HepG2 (cell line): ENCODE measurements around the gene HAGH. TPM values are rescaled to one million over a fixed set of nuclear protein-coding genes. Genes with fewer than 3 reads are reported as not detected.

Source experiments
- ERF ChIP-seq: IDR thresholded peaks from 2 replicates; pipeline ENCODE4 v1.6.1; 2018; ENCODE audit warnings: missing biosample characterization, missing genetic modification reagents
- FOXM1 ChIP-seq: sonication (generic); formaldehyde crosslinking; IDR thresholded peaks from 2 replicates; pipeline ENCODE4 v1.5.0; 2020; ENCODE audit warnings: missing genetic modification reagents
- HNRNPL ChIP-seq: fragments of 200-400 bp; formaldehyde crosslinking; IDR thresholded peaks from 2 replicates; pipeline ENCODE4 v1.6.1; 2017; ENCODE audit warnings: mild to moderate bottlenecking, low read depth, low read length
- MBNL3 ChIP-seq: fragments of 250-450 bp; sonication (Bioruptor Pico); conservative IDR thresholded peaks from 2 replicates; pipeline ENCODE4 v1.8.0; 2022; ENCODE audit warnings: mild to moderate bottlenecking, inconsistent platforms
- PBX3 ChIP-seq: sonication (generic); formaldehyde crosslinking; IDR thresholded peaks from 2 replicates; pipeline ENCODE4 v1.8.1; 2023; ENCODE audit warnings: missing genetic modification reagents, inconsistent platforms, borderline replicate concordance
- POLR2G ChIP-seq: fragments of 200-400 bp; formaldehyde crosslinking; IDR thresholded peaks from 2 replicates; pipeline ENCODE4 v1.6.1; 2018; ENCODE audit warnings: mild to moderate bottlenecking, low read depth, low read length, moderate library complexity
- TEAD2 ChIP-seq: sonication (generic); formaldehyde crosslinking; IDR thresholded peaks from 2 replicates; pipeline ENCODE4 v1.9.0; 2021; ENCODE audit warnings: missing genetic modification reagents
- polyA plus RNA-seq, 8 experiments: library from polyadenylated mRNA; depleted of rRNA in 3 of 8; stranded (reverse) in 7 of 8; unstranded in 1 of 8; fragments of >200 nt; fragmentation: Illumina TruSeq in 4 of 8; extraction: Trizol in 4 of 8; gene quantifications; 2 replicates each; pipeline versions ENCODE4 v1.2.1 to v1.2.3, GENCODE V29; 2011 to 2016; ENCODE audit warnings: low read depth in 4 of 8, missing spikeins in 1 of 8, mixed read lengths in 1 of 8; ENCODE audit not compliant: insufficient read depth in 1 of 8
- total RNA-seq, 5 experiments: library from RNA; depleted of rRNA; stranded (reverse); fragments of >200 nt; fragmentation: Illumina TruSeq; extraction: Trizol; gene quantifications; 2 replicates each; pipeline ENCODE4 v1.2.3, GENCODE V29; 2016; ENCODE audit warnings: low read depth in 1 of 5
- TF ChIP-seq, protein P1 (sequence below), 2 experiments: fragments of 450-650 bp in 1 of 2; sonication (generic) in 1 of 2; formaldehyde crosslinking in 1 of 2; IDR thresholded peaks; 2 replicates each; pipeline versions ENCODE4 v1.6.1 to v1.8.0; 2016 to 2022; ENCODE audit warnings: antibody characterized with exemption in 1 of 2, mild to moderate bottlenecking in 1 of 2, missing genetic modification reagents in 1 of 2
- TF ChIP-seq, protein P2 (sequence below): sonication (generic); formaldehyde crosslinking; IDR thresholded peaks from 2 replicates; pipeline ENCODE4 v1.4.0; 2020; ENCODE audit warnings: missing genetic modification reagents
- TF ChIP-seq, protein P3 (sequence below): sonication (generic); formaldehyde crosslinking; IDR thresholded peaks from 2 replicates; pipeline ENCODE4 v1.8.0; 2022; ENCODE audit warnings: missing genetic modification reagents, mild to moderate bottlenecking, inconsistent platforms, borderline replicate concordance

Gene HAGH
- total and polyA plus RNA-seq, 2 of the 13 experiments (the other 11 are each of a cell fraction or from before 2014, with no cell fraction given), result 70.4 to 95.4 TPM

DNA sequence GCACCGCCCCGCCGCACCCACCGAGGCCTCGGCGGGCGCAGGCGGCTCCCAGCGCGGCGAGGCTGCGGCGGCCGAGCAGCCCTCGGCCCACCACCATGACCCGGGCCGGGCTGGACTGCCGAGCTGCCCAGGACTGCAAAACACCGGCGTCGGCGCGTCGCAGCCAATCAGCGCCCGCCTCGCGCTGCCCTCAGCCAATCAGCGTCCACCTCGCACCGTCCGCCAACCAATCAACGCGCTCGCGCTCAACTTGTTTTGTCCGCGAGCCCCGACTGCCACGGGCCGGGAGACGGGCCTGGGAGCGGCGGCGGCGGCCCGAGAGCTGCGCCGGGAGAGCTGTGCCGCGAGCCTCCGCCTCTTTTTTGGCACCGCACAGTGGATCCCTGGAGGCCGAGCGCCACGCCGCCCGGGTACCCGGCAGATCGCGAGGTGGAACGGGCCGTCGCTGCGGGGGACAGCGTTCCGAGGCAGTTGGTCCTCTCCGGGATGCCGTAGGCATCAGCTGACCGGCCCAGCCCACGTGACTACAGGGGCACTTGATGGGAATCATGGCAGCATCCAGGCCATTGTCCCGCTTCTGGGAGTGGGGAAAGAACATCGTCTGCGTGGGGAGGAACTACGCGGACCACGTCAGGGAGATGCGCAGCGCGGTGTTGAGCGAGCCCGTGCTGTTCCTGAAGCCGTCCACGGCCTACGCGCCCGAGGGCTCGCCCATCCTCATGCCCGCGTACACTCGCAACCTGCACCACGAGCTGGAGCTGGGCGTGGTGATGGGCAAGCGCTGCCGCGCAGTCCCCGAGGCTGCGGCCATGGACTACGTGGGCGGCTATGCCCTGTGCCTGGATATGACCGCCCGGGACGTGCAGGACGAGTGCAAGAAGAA is at the start of gene HAGH, which contains the start of gene FAHD1 (continued):
- TF ChIP-seq, protein P1, sequence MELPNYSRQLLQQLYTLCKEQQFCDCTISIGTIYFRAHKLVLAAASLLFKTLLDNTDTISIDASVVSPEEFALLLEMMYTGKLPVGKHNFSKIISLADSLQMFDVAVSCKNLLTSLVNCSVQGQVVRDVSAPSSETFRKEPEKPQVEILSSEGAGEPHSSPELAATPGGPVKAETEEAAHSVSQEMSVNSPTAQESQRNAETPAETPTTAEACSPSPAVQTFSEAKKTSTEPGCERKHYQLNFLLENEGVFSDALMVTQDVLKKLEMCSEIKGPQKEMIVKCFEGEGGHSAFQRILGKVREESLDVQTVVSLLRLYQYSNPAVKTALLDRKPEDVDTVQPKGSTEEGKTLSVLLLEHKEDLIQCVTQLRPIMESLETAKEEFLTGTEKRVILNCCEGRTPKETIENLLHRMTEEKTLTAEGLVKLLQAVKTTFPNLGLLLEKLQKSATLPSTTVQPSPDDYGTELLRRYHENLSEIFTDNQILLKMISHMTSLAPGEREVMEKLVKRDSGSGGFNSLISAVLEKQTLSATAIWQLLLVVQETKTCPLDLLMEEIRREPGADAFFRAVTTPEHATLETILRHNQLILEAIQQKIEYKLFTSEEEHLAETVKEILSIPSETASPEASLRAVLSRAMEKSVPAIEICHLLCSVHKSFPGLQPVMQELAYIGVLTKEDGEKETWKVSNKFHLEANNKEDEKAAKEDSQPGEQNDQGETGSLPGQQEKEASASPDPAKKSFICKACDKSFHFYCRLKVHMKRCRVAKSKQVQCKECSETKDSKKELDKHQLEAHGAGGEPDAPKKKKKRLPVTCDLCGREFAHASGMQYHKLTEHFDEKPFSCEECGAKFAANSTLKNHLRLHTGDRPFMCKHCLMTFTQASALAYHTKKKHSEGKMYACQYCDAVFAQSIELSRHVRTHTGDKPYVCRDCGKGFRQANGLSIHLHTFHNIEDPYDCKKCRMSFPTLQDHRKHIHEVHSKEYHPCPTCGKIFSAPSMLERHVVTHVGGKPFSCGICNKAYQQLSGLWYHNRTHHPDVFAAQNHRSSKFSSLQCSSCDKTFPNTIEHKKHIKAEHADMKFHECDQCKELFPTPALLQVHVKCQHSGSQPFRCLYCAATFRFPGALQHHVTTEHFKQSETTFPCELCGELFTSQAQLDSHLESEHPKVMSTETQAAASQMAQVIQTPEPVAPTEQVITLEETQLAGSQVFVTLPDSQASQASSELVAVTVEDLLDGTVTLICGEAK (IDR thresholded peaks at IDR 0.05), result no peak
- TF ChIP-seq, protein P1 (CRISPR knock-in tag; IDR thresholded peaks at IDR 0.05), result peak; percentile 87
- TF ChIP-seq HNRNPL (peak; percentile 83), PBX3 (CRISPR knock-in tag) (0 out of 2 replicates have a peak, but pooled peaks have one; percentile 68), TEAD2 (CRISPR knock-in tag) (no peak), POLR2G (peak; percentile 93), MBNL3 (CRISPR knock-in tag) (no peak), FOXM1 (CRISPR knock-in tag) (no peak), ERF (peak; percentile 92)
- TF ChIP-seq, protein P2, sequence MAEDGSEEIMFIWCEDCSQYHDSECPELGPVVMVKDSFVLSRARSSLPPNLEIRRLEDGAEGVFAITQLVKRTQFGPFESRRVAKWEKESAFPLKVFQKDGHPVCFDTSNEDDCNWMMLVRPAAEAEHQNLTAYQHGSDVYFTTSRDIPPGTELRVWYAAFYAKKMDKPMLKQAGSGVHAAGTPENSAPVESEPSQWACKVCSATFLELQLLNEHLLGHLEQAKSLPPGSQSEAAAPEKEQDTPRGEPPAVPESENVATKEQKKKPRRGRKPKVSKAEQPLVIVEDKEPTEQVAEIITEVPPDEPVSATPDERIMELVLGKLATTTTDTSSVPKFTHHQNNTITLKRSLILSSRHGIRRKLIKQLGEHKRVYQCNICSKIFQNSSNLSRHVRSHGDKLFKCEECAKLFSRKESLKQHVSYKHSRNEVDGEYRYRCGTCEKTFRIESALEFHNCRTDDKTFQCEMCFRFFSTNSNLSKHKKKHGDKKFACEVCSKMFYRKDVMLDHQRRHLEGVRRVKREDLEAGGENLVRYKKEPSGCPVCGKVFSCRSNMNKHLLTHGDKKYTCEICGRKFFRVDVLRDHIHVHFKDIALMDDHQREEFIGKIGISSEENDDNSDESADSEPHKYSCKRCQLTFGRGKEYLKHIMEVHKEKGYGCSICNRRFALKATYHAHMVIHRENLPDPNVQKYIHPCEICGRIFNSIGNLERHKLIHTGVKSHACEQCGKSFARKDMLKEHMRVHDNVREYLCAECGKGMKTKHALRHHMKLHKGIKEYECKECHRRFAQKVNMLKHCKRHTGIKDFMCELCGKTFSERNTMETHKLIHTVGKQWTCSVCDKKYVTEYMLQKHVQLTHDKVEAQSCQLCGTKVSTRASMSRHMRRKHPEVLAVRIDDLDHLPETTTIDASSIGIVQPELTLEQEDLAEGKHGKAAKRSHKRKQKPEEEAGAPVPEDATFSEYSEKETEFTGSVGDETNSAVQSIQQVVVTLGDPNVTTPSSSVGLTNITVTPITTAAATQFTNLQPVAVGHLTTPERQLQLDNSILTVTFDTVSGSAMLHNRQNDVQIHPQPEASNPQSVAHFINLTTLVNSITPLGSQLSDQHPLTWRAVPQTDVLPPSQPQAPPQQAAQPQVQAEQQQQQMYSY, result no peak
- TF ChIP-seq, protein P3, sequence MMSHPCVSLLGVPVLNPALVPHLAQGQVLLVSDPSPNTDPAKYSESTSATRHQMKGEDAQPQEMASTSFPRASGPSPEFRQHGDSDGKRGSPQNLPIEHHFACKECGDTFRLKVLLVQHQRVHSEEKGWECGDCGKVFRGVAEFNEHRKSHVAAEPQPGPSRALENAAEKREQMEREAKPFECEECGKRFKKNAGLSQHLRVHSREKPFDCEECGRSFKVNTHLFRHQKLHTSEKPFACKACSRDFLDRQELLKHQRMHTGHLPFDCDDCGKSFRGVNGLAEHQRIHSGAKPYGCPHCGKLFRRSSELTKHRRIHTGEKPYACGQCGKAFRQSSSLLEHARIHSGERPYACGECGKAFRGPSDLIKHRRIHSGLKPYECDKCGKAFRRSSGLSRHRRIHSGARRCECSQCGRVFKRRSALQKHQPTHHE (CRISPR knock-in tag), result 0 out of 2 replicates have a peak, but pooled peaks have one; percentile 48
